GM21390 (cell line): ENCODE results near the gene EIF5AL1.
"Not testable (repeated sequence)": the region's sequence is repeated elsewhere in the genome, so short reads cannot be mapped to it uniquely, and the experiment has no call there.

Experiments
- ATAC-seq: cut with Tn5 transposase; IDR thresholded peaks from one replicate; pipeline ENCODE4 v1.9.1; 2021; ENCODE audit not compliant: unreplicated experiment

EIF5AL1 gene

GRCh38 chr10:79511891-79512583, at the start of gene EIF5AL1:
Gene EIF5AL1 (plus strand): TSS chr10:79512533. CDS start chr10:79512650, 117 bp downstream.
- ATAC-seq = not testable (repeated sequence)

- ATAC-seq = no peak
Measured at GRCh38 chr10:79463578-79464496, 48.5 kb upstream of the EIF5AL1 start.

- no peak for ATAC-seq
Measured at GRCh38 chr10:79465341-79465740, 47.0 kb upstream of the EIF5AL1 start.

- no peak for ATAC-seq
Measured at GRCh38 chr10:79468015-79468560, 44.2 kb upstream of the EIF5AL1 start.

- ATAC-seq = no peak
Measured at GRCh38 chr10:79468841-79469585, 43.3 kb upstream of the EIF5AL1 start.

- ATAC-seq = no peak
Measured at GRCh38 chr10:79470096-79470495, 42.2 kb upstream of the EIF5AL1 start.

- ATAC-seq = no peak
Measured at GRCh38 chr10:79471776-79472175, 40.6 kb upstream of the EIF5AL1 start.

- ATAC-seq = no peak
Measured at GRCh38 chr10:79472449-79472848, 39.9 kb upstream of the EIF5AL1 start.

GRCh38 chr10:79472951-79473350, 39.4 kb upstream of the EIF5AL1 start:
- no peak for ATAC-seq

GRCh38 chr10:79473496-79474095, 38.7 kb upstream of the EIF5AL1 start:
- ATAC-seq = no peak

- ATAC-seq = no peak
Measured at GRCh38 chr10:79475119-79475653, 37.1 kb upstream of the EIF5AL1 start.

- no peak for ATAC-seq
Measured at GRCh38 chr10:79475877-79476276, 36.5 kb upstream of the EIF5AL1 start.

- ATAC-seq = no peak
Measured at GRCh38 chr10:79476645-79477044, 35.7 kb upstream of the EIF5AL1 start.

GRCh38 chr10:79477456-79477855, 34.9 kb upstream of the EIF5AL1 start:
- no peak for ATAC-seq

- no peak for ATAC-seq
Measured at GRCh38 chr10:79479283-79479909, 32.9 kb upstream of the EIF5AL1 start.

GRCh38 chr10:79482304-79482703, 30.0 kb upstream of the EIF5AL1 start:
- ATAC-seq = no peak

- no peak for ATAC-seq
Measured at GRCh38 chr10:79482741-79483140, 29.6 kb upstream of the EIF5AL1 start.

GRCh38 chr10:79483299-79483698, 29.0 kb upstream of the EIF5AL1 start:
- no peak for ATAC-seq

- ATAC-seq = no peak
Measured at GRCh38 chr10:79483948-79484347, 28.4 kb upstream of the EIF5AL1 start.

GRCh38 chr10:79484476-79484875, 27.9 kb upstream of the EIF5AL1 start:
- no peak for ATAC-seq
